DND-41 (cell line): ENCODE measurements around the gene ODAD4.
A peak's percentile ranks its signal among the peaks of the same experiment; 100 is the strongest.

Experiments used
- ATAC-seq: fragments of 200-7000 bp; cut with Tn5 transposase; 3 replicates; pipeline ENCODE4 v1.9.1; 2021; ENCODE audit warnings: low read depth; ENCODE audit not compliant: insufficient read depth
- DNase-seq: peaks from one replicate; pipeline ENCODE4 v3.0.0-alpha.2; 2020
- H2AFZ ChIP-seq: 2 replicates; pipeline ENCODE4 v1.6.0; 2012; ENCODE audit warnings: low read depth, low read length
- H3K27ac ChIP-seq: 2 replicates; pipeline ENCODE4 v1.5.1; 2012; ENCODE audit warnings: low read length, inconsistent platforms
- H3K27me3 ChIP-seq: fragments of 200-600 bp; sonication (generic); 2 replicates; pipeline ENCODE4 v1.6.0; 2012; ENCODE audit warnings: low read length, mild to moderate bottlenecking, inconsistent platforms; ENCODE audit not compliant: insufficient read depth, poor library complexity
- H3K36me3 ChIP-seq: 2 replicates; pipeline ENCODE4 v1.5.1; 2012; ENCODE audit warnings: low read length, inconsistent platforms; ENCODE audit not compliant: insufficient read depth
- H3K4me1 ChIP-seq: 2 replicates; pipeline ENCODE4 v1.5.1; 2012; ENCODE audit warnings: mild to moderate bottlenecking, low read length; ENCODE audit not compliant: insufficient read depth
- H3K4me2 ChIP-seq: 2 replicates; pipeline ENCODE4 v1.6.0; 2012; ENCODE audit warnings: mild to moderate bottlenecking, moderate library complexity, low read length, inconsistent platforms; ENCODE audit not compliant: insufficient read depth
- H3K4me3 ChIP-seq, 2 experiments: fragments of 200-600 bp in 1 of 2; shearing (Covaris generic) in 1 of 2; 2 replicates each; pipeline ENCODE4 v1.5.1; 2012 to 2016; ENCODE audit warnings: inconsistent platforms in 2 of 2, low read length in 2 of 2, mild to moderate bottlenecking in 2 of 2, low read depth in 1 of 2, moderate library complexity in 1 of 2
- H3K79me2 ChIP-seq: 2 replicates; pipeline ENCODE4 v1.6.0; 2012; ENCODE audit warnings: low read length, inconsistent platforms; ENCODE audit not compliant: insufficient read depth
- H3K9ac ChIP-seq: 2 replicates; pipeline ENCODE4 v1.6.0; 2012; ENCODE audit warnings: low read depth, mild to moderate bottlenecking, inconsistent platforms, low read length, moderate library complexity
- H3K9me3 ChIP-seq: 2 replicates; pipeline ENCODE4 v1.5.1; 2012; ENCODE audit warnings: low read length, moderate library complexity, mild to moderate bottlenecking, inconsistent platforms; ENCODE audit not compliant: insufficient read depth, severe bottlenecking
- H4K20me1 ChIP-seq: 2 replicates; pipeline ENCODE4 v1.6.0; 2012; ENCODE audit warnings: low read length; ENCODE audit not compliant: insufficient read depth
- EZH2 ChIP-seq: IDR thresholded peaks from 3 replicates; pipeline ENCODE4 v1.6.1; 2012; ENCODE audit warnings: borderline replicate concordance, low read depth, mild to moderate bottlenecking, moderate library complexity, low read length, inconsistent platforms; ENCODE audit not compliant: severe bottlenecking
- TF ChIP-seq, protein P1 (sequence below): IDR thresholded peaks from 2 replicates; pipeline ENCODE4 v1.5.1; 2012; ENCODE audit warnings: borderline replicate concordance, low read length, moderate library complexity, mild to moderate bottlenecking; ENCODE audit not compliant: poor library complexity, severe bottlenecking; ENCODE audit errors: extremely low read depth

Gene ODAD4

GRCh38 chr17:41972571-41973407 is 42.4 kb downstream of the ODAD4 start:
- peak; percentile 20; the same call in 1 of the 3 replicates for ATAC-seq
- Histone ChIP-seq H3K4me2 (no peak overlapping the region), H2AFZ (no peak overlapping the region), H3K27ac (no peak overlapping the region), H4K20me1 (peaks cover 62% of the 10 kb centered on the region), H3K9ac (no peak overlapping the region), H3K9me3 (no peaks in the 10 kb centered on the region), H3K4me3 (no peak overlapping the region), H3K79me2 (peaks cover 59% of the 10 kb centered on the region), H3K36me3 (peaks cover 93% of the 10 kb centered on the region), H3K27me3 (no peaks in the 10 kb centered on the region), H3K4me1 (peaks cover 40% of the 10 kb centered on the region)
- no peak for TF ChIP-seq EZH2
- TF ChIP-seq, protein P1, sequence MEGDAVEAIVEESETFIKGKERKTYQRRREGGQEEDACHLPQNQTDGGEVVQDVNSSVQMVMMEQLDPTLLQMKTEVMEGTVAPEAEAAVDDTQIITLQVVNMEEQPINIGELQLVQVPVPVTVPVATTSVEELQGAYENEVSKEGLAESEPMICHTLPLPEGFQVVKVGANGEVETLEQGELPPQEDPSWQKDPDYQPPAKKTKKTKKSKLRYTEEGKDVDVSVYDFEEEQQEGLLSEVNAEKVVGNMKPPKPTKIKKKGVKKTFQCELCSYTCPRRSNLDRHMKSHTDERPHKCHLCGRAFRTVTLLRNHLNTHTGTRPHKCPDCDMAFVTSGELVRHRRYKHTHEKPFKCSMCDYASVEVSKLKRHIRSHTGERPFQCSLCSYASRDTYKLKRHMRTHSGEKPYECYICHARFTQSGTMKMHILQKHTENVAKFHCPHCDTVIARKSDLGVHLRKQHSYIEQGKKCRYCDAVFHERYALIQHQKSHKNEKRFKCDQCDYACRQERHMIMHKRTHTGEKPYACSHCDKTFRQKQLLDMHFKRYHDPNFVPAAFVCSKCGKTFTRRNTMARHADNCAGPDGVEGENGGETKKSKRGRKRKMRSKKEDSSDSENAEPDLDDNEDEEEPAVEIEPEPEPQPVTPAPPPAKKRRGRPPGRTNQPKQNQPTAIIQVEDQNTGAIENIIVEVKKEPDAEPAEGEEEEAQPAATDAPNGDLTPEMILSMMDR: no peak
- DNase-seq: peak; percentile 28

- H3K9ac ChIP-seq: no peak overlapping the region
- H4K20me1 ChIP-seq: peaks cover 60% of the 10 kb centered on the region
Measured at GRCh38 chr17:41973408-41973811, 43.0 kb downstream of the ODAD4 start.

DNA sequence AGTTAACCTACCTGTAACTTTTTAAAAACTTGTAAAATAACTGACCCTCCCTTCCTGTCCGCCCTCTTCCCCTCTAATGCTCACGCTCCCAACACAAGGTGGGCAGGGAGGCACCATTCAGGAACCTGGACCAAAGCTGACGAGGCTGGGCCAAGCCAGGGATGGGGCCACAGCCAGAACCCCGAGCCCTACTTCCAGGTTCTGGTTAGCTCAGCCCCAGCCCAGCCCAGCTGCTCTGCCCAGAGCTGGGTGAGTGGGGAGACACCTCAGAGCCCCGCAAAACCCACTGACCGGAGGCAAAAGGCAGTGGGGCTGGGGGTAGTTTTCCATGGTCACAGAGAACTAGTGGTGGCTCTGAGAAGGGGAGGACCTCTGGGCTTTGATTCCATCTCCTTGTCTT is 43.6 kb downstream of the ODAD4 start:
- Histone ChIP-seq H3K27ac (no peak overlapping the region), H3K9ac (no peak overlapping the region), H3K4me3 (no peak overlapping the region), H2AFZ (no peak overlapping the region), H3K4me2 (no peak overlapping the region), H3K4me1 (peaks cover 28% of the 10 kb centered on the region), H4K20me1 (peaks cover 55% of the 10 kb centered on the region), H3K27me3 (no peaks in the 10 kb centered on the region), H3K36me3 (peaks cover 90% of the 10 kb centered on the region), H3K79me2 (peaks cover 47% of the 10 kb centered on the region), H3K9me3 (no peaks in the 10 kb centered on the region)
- no peak for DNase-seq
- TF ChIP-seq, protein P1: no peak
- no peak for TF ChIP-seq EZH2
- no peak for ATAC-seq

More at GRCh38 chr17:41973408-41973811, 43.0 kb downstream of the ODAD4 start:
- Histone ChIP-seq H3K4me3 (no peak overlapping the region), H3K4me1 (peaks cover 34% of the 10 kb centered on the region), H3K79me2 (peaks cover 53% of the 10 kb centered on the region), H3K27me3 (no peaks in the 10 kb centered on the region), H3K27ac (no peak overlapping the region), H3K36me3 (peaks cover 93% of the 10 kb centered on the region), H3K4me2 (no peak overlapping the region), H2AFZ (no peak overlapping the region), H3K9me3 (no peaks in the 10 kb centered on the region)
- DNase-seq: no peak
- no peak for TF ChIP-seq EZH2
- TF ChIP-seq, protein P1: no peak
- no peak for ATAC-seq
